ENCODE measurements around the gene LANCL1. TPM values are rescaled to one million over a fixed set of nuclear protein-coding genes. Genes with fewer than 3 reads are reported as not detected.
A peak's percentile ranks its signal among the peaks of the same experiment; 100 is the strongest.

LANCL1 gene
- total and polyA plus RNA-seq, 10 donors: 10.9 to 42.1 (median 34.2) TPM

- Histone ChIP-seq H3K36me3 (peaks cover 0 to 14% (median 0%) of the 10 kb centered on the region in 6 donors), H3K4me3 (peak overlapping the region in 5 of 8 donors; percentile 78 to 87 (median 84)), H3K9me3 (no peaks in the 10 kb centered on the region), H3K27me3 (replicated peaks in 1 of 7) (no peaks in the 10 kb centered on the region), H3K4me1 (peaks cover 8 to 56% (median 28%) of the 10 kb centered on the region in 6 donors), H3K27ac (peak overlapping the region in 6 of 8 donors; percentile 88 to 91 (median 88))
- intact Hi-C loops (cut with DNase I; ENCODE audit: low total_unique reads): no loop called here
- 71 to 90% (median 87%) methylated on average over 3 of the region's 3 CpGs for WGBS, 5 donors
- no peak for TF ChIP-seq POLR2AphosphoS5 (IDR thresholded peaks at IDR 0.05)
- no peak for TF ChIP-seq CTCF (IDR thresholded peaks at IDR 0.05 in 8 of 11, conservative IDR thresholded peaks at IDR 0.05 in 3 of 11)
- TF ChIP-seq POLR2A (IDR thresholded peaks at IDR 0.05): no peak
- DNase-seq: no peak
Measured at GRCh38 chr2:210477496-210477895, 937 bp upstream of the LANCL1 start.

GRCh38 chr2:210475706-210476105 is 853 bp downstream of the LANCL1 start:
- no peak for TF ChIP-seq POLR2AphosphoS5 (IDR thresholded peaks at IDR 0.05)
- TF ChIP-seq POLR2A (IDR thresholded peaks at IDR 0.05): no peak
- no peak for TF ChIP-seq CTCF (IDR thresholded peaks at IDR 0.05 in 8 of 11, conservative IDR thresholded peaks at IDR 0.05 in 3 of 11)
- intact Hi-C loops (cut with DNase I; ENCODE audit: low total_unique reads): no loop called here
- DNase-seq: no peak
- Histone ChIP-seq H3K9me3 (no peaks in the 10 kb centered on the region), H3K4me3 (peak overlapping the region; percentile 64 to 87 (median 81)), H3K27me3 (replicated peaks in 1 of 7) (no peaks in the 10 kb centered on the region), H3K4me1 (peaks cover 8 to 56% (median 28%) of the 10 kb centered on the region in 6 donors), H3K27ac (peak overlapping the region in 7 of 8 donors; percentile 84 to 91 (median 88)), H3K36me3 (peaks cover 0 to 32% (median 11%) of the 10 kb centered on the region in 6 donors)
- 35 to 47% (median 35%) methylated on average over 6 of the region's 6 CpGs for WGBS, 5 donors

- H3K4me1 ChIP-seq: peaks cover 8 to 51% (median 28%) of the 10 kb centered on the region in 6 donors
- H3K27ac ChIP-seq: no peak overlapping the region
- 85 to 94% (median 89%) methylated on average over 1 of the region's 1 CpG for WGBS, 5 donors
- intact Hi-C loops (cut with DNase I; ENCODE audit: low total_unique reads): no loop called here
- no peaks in the 10 kb centered on the region for H3K9me3 ChIP-seq
- TF ChIP-seq POLR2AphosphoS5 (IDR thresholded peaks at IDR 0.05): no peak
- TF ChIP-seq POLR2A (IDR thresholded peaks at IDR 0.05): no peak
- no peak for TF ChIP-seq CTCF (IDR thresholded peaks at IDR 0.05 in 8 of 11, conservative IDR thresholded peaks at IDR 0.05 in 3 of 11)
- no peaks in the 10 kb centered on the region for H3K27me3 ChIP-seq (replicated peaks in 1 of 7)
- H3K4me3 ChIP-seq: no peak overlapping the region
- H3K36me3 ChIP-seq: peaks cover 0 to 42% (median 18%) of the 10 kb centered on the region in 6 donors
- no peak for DNase-seq
Measured at GRCh38 chr2:210474776-210475175, 1.8 kb downstream of the LANCL1 start.

- no peak for DNase-seq
- H3K4me1 ChIP-seq: peaks cover 0 to 51% (median 10%) of the 10 kb centered on the region in 6 donors
- no peak overlapping the region for H3K4me3 ChIP-seq
- no peaks in the 10 kb centered on the region for H3K27me3 ChIP-seq (replicated peaks in 1 of 7)
- H3K36me3 ChIP-seq: peaks cover 0 to 83% (median 29%) of the 10 kb centered on the region in 6 donors
- peak overlapping the region in 4 of 8 donors; percentile 9 to 30 (median 17) for H3K27ac ChIP-seq
- 17 to 27% (median 24%) methylated on average over 2 of the region's 2 CpGs for WGBS, 5 donors
- intact Hi-C loops (cut with DNase I; ENCODE audit: low total_unique reads): no loop called here
- no peak for TF ChIP-seq POLR2AphosphoS5 (IDR thresholded peaks at IDR 0.05)
- no peak for TF ChIP-seq CTCF (IDR thresholded peaks at IDR 0.05 in 8 of 11, conservative IDR thresholded peaks at IDR 0.05 in 3 of 11)
- TF ChIP-seq POLR2A (IDR thresholded peaks at IDR 0.05): no peak
- no peaks in the 10 kb centered on the region for H3K9me3 ChIP-seq
Measured at GRCh38 chr2:210461401-210461800, 15.2 kb downstream of the LANCL1 start.
